ENCODE measurements around the gene PTPRK. TPM values are rescaled to one million over a fixed set of nuclear protein-coding genes. Genes with fewer than 3 reads are reported as not detected.

The PTPRK gene
- total and polyA plus RNA-seq, 10 of the 15 experiments (the other 5 are each of a cell fraction or from before 2014, with no cell fraction given) = 0.23 to 1.9 (median 0.55) TPM

DNA sequence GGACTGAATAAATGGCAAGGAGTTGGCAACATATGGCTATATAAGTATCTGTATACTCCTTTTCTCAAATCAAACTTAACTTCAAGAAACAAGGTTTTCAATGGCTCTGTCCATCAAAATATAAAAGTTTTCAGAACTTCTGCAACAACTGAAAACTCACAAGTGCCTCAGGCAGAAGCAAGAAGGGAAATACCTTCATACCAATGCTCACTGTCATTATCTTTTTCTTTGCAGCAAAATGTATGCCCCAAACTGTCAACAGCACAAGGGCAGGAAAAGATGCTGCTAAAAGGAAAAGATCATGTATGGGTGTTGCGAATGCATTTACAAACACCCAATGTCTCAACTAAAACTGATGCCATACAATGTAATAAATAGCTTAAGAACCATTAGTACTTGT is 45.9 kb downstream of the PTPRK start:
- in situ Hi-C loops (cut with MboI) (no loop called here), intact Hi-C loops (cut with micrococcal nuclease; ENCODE audit: unreplicated experiment) (no loop called here)
- BruUV-seq (replicated peaks) = no TSS peak
- Histone ChIP-seq H3K27me3 (replicated peaks in 1 of 2; ENCODE audit: control insufficient read depth in 2 of 2, insufficient read depth in 2 of 2, low read length in 1 of 2) (no peaks in the 10 kb centered on the region), H3K4me3 (no peak overlapping the region), H3K4me1 (ENCODE audit: control insufficient read depth, insufficient read depth, low read length) (no peaks in the 10 kb centered on the region), H3K9ac (ENCODE audit: control insufficient read depth, insufficient read depth, low read length) (no peak overlapping the region), H3K27ac (ENCODE audit: control insufficient read depth, insufficient read depth) (no peak overlapping the region), H3K36me3 (ENCODE audit: control insufficient read depth in 2 of 2, insufficient read depth in 2 of 2, low read length in 1 of 2) (no peaks in the 10 kb centered on the region), H3K79me2 (ENCODE audit: control insufficient read depth, insufficient read depth, low read length) (no peaks in the 10 kb centered on the region), H3K9me3 (replicated peaks; ENCODE audit: control insufficient read depth, insufficient read depth, low read length) (no peaks in the 10 kb centered on the region), H4K20me1 (ENCODE audit: control insufficient read depth, insufficient read depth) (no peaks in the 10 kb centered on the region), H3K4me2 (ENCODE audit: control insufficient read depth, insufficient read depth) (no peak overlapping the region), H2AFZ (ENCODE audit: control insufficient read depth, low read depth, low read length) (no peak overlapping the region)
- ATAC-seq = no peak
- WGBS (ENCODE audit: insufficient coverage, insufficient replicate concordance, low lambda C conversion rate, missing lambda C conversion rate) = 27% methylated on average over 1 of the region's 1 CpG
- DNase-seq (ENCODE audit: low read depth, low spot score) = no peak
- POLR2A ChIA-PET = no interaction called here
- TF ChIP-seq NR2C1 (IDR thresholded peaks at IDR 0.05) (no peak), MXI1 (IDR thresholded peaks at IDR 0.05; ENCODE audit: low read depth, low read length) (no peak), BCL11A (IDR thresholded peaks at IDR 0.05; ENCODE audit: low read depth, low read length) (no peak), IKZF2 (IDR thresholded peaks at IDR 0.05) (no peak), IKZF1 (conservative IDR thresholded peaks at IDR 0.05) (no peak), SUPT20H (IDR thresholded peaks at IDR 0.05; ENCODE audit: borderline replicate concordance, control insufficient read depth, low read depth, low read length) (no peak), SMC3 (IDR thresholded peaks at IDR 0.05; ENCODE audit: borderline replicate concordance, low read length) (no peak), PML (IDR thresholded peaks at IDR 0.05; ENCODE audit: low read length) (no peak), STAT3 (IDR thresholded peaks at IDR 0.05; ENCODE audit: low read depth, low read length) (no peak), CHD2 (IDR thresholded peaks at IDR 0.05; ENCODE audit: borderline replicate concordance, low read depth, low read length) (no peak), ZZZ3 (IDR thresholded peaks at IDR 0.05; ENCODE audit: control insufficient read depth, insufficient read length, low read depth) (no peak)
- TF ChIP-seq, protein P1, sequence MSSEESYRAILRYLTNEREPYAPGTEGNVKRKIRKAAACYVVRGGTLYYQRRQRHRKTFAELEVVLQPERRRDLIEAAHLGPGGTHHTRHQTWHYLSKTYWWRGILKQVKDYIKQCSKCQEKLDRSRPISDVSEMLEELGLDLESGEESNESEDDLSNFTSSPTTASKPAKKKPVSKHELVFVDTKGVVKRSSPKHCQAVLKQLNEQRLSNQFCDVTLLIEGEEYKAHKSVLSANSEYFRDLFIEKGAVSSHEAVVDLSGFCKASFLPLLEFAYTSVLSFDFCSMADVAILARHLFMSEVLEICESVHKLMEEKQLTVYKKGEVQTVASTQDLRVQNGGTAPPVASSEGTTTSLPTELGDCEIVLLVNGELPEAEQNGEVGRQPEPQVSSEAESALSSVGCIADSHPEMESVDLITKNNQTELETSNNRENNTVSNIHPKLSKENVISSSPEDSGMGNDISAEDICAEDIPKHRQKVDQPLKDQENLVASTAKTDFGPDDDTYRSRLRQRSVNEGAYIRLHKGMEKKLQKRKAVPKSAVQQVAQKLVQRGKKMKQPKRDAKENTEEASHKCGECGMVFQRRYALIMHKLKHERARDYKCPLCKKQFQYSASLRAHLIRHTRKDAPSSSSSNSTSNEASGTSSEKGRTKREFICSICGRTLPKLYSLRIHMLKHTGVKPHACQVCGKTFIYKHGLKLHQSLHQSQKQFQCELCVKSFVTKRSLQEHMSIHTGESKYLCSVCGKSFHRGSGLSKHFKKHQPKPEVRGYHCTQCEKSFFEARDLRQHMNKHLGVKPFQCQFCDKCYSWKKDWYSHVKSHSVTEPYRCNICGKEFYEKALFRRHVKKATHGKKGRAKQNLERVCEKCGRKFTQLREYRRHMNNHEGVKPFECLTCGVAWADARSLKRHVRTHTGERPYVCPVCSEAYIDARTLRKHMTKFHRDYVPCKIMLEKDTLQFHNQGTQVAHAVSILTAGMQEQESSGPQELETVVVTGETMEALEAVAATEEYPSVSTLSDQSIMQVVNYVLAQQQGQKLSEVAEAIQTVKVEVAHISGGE (CRISPR knock-in tag; IDR thresholded peaks at IDR 0.05) = no peak
- CTCF ChIA-PET = no interaction called here
- no peak for FAIRE-seq
- RAD21 ChIA-PET (ENCODE audit: unreplicated experiment) = no interaction called here
- SMC1A ChIA-PET (ENCODE audit: uncharacterized antibody, unreplicated experiment) = no interaction called here

Data from GM12878 (cell line).